8988T (cell line): Measurements from ENCODE around the gene MPC1L.
"Not testable (repeated sequence)": the region's sequence is repeated elsewhere in the genome, so short reads cannot be mapped to it uniquely, and the experiment has no call there.

ENCODE experiments used
- DNase-seq: peaks from one replicate; pipeline ENCODE4 v3.0.0; 2011

The MPC1L gene

DNA sequence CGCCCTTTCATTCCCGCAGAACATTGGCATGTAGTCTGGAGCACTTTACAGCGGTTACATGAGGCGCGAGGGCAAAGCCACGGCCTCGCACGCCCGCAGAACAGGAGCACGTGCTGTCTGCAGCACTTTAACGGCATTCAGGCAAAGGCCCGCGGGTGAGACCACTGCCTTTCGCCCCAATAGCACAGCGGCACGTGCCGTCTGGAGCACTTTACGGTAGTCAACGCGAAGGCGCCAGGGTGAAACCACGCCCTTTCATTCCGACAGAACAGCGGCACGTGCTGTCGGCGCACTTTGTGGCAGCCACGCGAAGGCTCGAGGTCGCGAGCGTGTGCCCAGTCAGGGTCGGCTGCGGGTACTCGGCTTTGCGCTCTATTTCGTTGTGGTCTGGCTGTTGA, at the start of gene MPC1L:
MPC1L (plus strand) TSS at position 290 of the 398 bp plus-strand sequence. CDS start 138 bp downstream, outside the sequence.
- DNase-seq = no peak

DNA sequence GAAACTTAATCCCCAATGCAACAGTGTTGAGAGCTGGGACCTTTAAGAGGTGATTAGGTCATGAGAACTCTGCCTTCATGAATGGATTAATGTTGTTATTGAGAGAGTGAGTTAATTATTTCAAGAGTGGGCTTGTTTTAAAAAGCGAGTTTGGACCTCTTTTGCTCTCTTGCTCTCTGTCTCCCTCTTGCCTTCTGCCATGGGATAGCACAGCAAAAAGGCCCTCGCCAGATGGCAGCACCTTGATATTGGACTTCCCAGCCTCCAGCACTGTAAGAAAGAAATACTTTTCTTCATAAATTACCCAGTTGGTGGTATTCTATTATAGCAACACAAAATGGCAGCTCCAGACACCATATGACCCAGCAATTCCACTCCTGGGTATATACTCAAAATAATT, 49.5 kb upstream of the MPC1L start:
- no peak for DNase-seq

GRCh38 chrX:40575411-40575810, 47.8 kb upstream of the MPC1L start:
- DNase-seq = not testable (repeated sequence)

GRCh38 chrX:40576291-40576690, 46.9 kb upstream of the MPC1L start:
- DNase-seq = no peak

DNA sequence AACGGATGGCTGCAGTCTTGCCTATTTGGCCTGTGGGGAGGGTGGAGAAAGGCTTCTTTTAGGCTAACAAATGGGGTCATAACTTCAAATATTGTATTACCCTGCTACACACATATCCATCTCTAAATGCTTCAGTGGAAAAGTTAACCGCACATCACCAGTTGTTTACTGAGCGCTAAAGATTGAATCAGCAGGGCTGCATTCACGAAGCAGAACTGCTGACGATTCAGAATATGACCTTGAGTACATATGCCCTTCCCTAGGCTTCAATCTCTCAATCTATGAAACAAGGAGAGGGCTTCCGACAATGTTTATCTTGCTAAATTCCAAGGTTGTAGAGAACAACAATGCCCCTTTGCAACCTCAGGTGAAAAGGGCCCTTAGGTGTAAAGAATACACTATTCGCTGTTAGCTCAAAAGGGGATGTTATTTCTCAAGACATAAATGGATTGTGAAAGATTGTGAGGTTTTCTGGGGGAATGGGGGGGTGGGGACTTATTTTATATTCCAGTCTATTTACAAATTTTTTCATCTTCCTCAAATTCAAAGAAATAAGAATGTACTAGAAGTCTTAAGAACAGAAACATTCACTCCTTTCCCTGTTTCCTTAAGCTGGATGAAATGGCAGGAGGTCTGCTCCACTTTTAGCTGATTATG, 45.1 kb upstream of the MPC1L start:
- DNase-seq = no peak

GRCh38 chrX:40579141-40579540, 44.1 kb upstream of the MPC1L start:
- no peak for DNase-seq

DNA sequence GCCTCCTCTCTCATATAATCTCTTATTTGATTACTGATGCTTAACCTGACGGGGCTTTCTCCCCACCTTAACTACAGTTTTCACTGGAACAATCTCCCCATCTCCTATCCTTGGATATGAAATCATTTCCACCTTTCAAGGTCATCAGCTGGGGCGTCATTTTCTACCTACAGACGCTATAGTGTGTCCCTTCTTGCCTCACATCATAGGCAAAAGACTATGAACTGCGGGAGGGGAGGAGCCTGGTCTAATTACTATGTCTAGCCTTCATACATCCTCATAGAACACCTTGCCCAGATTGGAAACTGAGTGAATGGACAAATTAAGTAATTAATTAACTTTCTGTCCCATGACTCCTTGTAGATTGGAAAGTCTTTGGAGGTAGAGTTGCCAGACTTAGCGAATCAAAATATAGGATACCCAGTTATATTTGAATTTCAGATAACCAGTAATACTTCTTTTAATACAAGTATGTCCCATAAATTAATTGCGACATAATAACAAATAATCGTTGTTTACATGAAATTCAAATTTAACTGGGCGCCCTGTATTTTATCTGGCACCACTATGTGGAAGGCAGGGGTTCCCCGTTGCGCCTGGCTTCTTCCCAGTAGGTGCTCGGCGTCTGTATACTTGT, 43.2 kb upstream of the MPC1L start:
- no peak for DNase-seq

DNA sequence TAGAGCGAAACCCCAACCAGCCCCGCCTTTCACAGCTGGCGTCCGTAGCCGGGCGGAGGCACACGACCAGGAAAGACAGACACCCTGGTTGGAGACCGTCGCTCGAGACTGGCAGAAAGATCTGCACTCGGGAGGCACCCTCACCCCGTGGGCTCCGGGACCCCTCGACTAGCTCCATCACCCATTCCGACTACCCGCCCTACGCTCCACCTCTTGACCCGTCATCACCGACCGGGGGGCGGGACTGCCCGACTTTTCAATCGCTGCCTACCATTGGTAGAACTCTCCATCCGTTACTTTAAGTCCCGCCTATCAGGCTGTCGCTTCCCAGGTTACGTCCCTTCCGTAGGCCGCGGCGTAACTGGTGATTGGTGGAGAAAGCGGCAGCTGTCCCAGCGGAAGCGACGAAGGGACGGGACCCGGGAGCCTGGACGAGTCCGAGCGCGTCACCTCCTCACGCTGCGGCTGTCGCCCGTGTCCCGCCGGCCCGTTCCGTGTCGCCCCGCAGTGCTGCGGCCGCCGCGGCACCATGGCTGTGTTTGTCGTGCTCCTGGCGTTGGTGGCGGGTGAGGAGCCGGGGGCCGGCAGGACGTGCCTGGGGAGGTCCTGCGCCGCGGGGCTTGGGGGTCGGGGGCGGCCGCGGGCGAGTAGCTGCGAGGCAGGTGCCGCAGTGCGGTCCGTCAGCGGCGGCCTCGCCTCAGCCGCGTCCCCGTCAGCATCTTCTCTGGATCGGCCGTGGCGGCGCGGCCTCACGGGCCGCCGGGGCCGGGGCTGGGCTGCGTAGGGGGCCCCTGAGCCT, 42.5 kb upstream of the MPC1L start, which contains the start of gene ATP6AP2:
ATP6AP2 (plus strand) TSS at position 434 of the 799 bp plus-strand sequence; CDS start at position 530, 96 bp downstream.
- peak; percentile 57 for DNase-seq

GRCh38 chrX:40581336-40581920, 41.8 kb upstream of the MPC1L start:
- no peak for DNase-seq

DNA sequence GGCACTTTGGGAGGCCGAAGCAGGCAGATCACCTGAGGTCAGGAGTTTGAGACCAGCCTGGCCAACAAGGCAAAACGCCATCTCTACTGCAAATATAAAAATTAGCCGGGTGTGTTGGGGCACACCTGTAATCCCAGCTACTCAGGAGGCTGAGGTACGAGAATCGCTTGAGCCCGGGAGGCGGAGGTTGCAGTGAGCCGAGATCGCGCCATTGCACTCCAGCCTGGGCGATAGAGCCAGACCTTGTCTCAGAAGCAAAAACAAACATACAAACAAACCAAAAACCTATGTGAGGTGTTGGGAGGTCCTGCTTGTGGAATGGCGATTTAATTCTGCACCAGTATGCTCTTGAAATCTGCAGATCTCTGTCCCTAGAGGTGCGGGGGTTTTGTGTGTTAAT, 41.0 kb upstream of the MPC1L start:
- not testable (repeated sequence) for DNase-seq

DNA sequence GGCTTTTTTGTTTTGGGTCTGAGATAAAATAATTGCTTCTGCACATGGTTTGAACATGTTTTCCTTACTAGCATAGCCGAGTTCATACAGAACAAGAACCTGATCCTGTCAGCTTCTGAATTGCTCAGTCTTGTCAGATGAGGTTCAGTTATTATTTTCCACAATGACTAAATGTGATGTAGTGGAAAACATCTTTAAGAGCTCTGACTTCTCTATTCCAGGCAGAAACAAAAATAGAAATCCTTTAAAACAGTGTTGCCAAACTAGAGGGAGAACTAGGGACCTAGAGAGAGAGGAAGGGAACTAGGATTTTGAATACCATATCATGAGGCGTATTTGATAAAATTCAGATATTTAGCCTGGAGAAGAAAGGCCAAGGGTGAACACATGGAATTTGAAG, 40.4 kb upstream of the MPC1L start:
- no peak for DNase-seq

- DNase-seq = not testable (repeated sequence)
Observed at GRCh38 chrX:40587623-40588022, 35.6 kb upstream of the MPC1L start.

DNA sequence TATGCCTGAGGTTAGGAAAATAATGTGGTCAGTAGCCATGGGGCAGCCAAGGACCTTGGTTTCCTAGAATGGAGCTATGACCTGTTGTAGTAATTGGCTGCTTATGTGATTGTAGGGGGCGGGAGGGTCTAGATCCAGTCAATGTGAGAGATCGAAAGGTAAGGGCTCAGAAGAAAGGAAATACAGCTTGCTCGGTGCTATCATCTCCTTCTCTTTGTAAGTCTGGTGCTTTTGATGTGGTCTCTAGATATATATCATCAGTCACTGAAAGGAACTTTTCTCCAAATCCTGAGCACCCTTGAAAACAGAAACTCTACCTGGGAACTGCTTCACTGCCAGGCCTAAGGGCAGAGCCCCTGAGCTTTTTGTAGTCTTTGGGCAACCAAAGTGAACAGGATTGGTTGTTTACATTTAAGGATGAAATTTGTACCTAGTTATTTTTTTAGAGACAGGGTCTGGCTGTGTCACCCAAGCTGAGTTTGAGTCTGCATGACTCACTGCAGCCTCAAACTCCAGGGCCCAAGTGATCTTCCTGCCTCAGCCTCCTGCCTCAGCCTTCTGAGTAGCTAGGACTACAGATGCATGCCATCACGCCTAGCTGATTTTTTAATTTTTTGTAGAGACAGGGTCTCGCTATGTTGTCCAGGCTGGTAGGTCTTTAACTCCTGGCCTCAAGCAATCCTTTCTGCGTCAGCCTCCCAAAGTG, 33.5 kb upstream of the MPC1L start:
- DNase-seq = not testable (repeated sequence)

DNA sequence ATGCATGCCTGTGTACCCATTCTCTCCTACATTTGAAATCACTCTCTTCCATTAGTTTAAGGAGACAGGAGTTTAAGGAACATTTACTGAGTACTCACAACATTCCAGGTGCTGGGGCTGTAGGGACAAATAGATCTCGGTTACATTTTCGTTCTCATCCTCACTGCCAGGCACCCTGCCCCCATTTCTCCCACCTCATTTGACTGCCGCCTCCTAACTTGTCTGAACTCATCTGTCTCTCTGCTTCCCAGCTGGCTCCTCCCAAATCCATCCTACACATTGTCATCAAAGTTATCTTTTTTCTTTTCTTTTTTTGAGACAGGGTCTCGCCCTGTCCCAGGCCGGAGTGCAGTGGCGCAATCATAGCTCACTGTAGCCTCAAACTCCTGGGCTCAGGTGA, 19.8 kb upstream of the MPC1L start:
- DNase-seq = no peak

GRCh38 chrX:40607381-40607780, 15.8 kb upstream of the MPC1L start:
- no peak for DNase-seq

- no peak for DNase-seq
Observed at GRCh38 chrX:40612511-40612910, 10.7 kb upstream of the MPC1L start.

DNA sequence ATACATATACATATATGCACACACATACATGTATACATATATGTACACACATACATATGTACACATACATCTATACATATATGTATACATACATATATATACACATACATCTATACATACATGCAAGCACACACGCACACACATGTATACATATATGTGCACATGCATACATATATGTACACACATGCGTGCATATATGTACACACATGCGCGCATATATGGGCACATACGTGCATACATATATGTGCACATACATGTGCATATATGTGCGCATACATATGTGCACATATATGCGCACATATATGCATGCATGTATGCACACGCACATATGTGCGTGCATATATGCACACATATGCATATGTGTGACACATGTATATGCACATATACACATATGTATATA, 7.3 kb upstream of the MPC1L start:
- DNase-seq = no peak

DNA sequence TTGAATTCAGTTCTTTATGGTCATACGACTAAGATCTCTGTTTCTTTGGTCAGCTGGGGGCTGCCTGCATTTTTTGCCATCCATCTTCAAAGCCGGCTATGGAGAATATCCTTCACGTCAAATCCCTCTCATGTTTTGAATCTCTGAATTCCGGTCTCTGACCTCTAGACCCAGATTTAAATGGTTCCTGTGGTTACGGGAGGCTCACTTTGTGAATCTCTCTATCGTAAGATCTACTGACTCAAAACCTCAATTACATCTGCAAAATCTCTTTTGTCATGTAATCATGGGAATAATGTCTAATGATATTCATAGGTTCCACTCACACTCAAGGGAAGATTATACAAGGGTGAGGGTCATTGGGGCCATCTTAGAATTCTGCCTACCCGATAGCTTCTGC, 5.7 kb upstream of the MPC1L start:
- DNase-seq = no peak

GRCh38 chrX:40622479-40623138, 619 bp upstream of the MPC1L start:
- no peak for DNase-seq

DNA sequence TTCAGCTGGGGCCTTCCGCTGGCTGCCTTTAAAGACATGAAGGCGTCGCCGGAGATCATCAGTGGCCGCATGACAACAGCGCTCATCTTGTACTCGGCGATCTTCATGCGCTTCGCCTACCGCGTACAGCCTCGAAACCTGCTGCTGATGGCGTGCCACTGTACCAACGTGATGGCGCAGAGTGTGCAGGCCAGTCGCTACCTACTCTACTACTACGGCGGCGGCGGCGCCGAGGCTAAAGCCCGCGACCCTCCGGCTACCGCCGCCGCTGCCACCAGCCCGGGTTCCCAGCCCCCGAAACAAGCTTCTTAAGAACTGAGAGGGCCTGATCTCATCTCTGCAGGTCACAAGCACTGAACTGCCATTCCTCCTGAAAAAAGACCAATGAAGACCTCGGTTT, 437 bp downstream of the MPC1L start:
- DNase-seq = no peak

DNA sequence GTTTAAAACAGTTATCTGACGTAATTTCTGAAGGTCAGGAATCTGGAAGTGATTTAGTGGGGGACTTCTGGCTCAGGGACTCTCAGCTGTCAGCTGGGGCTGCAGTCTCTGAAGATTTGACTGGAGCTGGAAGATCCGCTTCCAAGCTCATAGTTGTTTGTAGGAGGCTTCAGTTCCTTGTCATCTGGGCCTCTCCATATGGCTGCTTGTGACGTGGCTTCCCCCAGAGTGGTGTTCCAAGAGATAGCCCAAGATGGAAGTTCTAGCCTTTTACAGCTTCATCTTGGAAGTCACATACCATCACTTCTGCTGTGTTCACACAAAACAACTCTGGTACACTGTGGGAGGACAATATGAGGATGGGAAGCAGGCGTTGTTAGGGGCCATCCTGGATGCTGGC, 2.1 kb downstream of the MPC1L start:
- DNase-seq = no peak

DNA sequence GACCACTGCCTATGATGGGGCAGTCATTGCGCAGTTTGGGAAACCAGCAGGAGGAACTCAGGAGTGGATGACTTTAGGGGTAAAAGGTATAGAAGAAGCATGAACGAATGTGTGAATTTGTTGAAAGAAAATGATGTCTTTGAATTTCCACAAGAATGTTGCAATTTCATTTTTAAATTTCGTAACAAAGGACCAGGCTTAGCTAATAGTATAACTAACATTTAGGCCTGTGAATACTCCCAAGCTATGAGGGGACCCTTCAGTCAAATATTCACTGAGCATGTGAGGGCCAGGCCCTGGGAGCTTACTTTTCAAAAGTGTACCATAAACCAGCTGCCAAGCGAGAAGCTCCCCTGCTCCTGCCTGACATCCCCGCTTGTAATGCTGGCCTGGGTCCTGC, 5.3 kb downstream of the MPC1L start:
- DNase-seq = no peak
